Stimulated activated naive CD8-positive, alpha-beta T cell treated with anti-CD3 and anti-CD28 coated beads, Interleukin-15, Interleukin-2, amounts not matched to agents 100 ng/mL and 50 ng/mL, for 24 hours (primary cell): ENCODE data around the gene DLG2.
"Not testable (repeated sequence)": the region's sequence is repeated elsewhere in the genome, so short reads cannot be mapped to it uniquely, and the experiment has no call there.

Source experiments
- H3K27ac Mint-ChIP-seq: one replicate; pipeline ENCODE4 v1.8.0; 2021; ENCODE audit warnings: mild to moderate bottlenecking, mixed read lengths
- H3K27me3 Mint-ChIP-seq: one replicate; pipeline ENCODE4 v1.8.0; 2021; ENCODE audit warnings: mixed read lengths
- H3K36me3 Mint-ChIP-seq: one replicate; pipeline ENCODE4 v1.8.0; 2021; ENCODE audit warnings: low read depth, mixed read lengths
- H3K4me1 Mint-ChIP-seq: one replicate; pipeline ENCODE4 v1.8.0; 2021; ENCODE audit warnings: low read depth, mixed read lengths
- H3K4me3 Mint-ChIP-seq: one replicate; pipeline ENCODE4 v1.8.0; 2021; ENCODE audit warnings: mild to moderate bottlenecking, mixed read lengths
- H3K9me3 Mint-ChIP-seq: one replicate; pipeline ENCODE4 v1.8.0; 2021; ENCODE audit warnings: mixed read lengths

Gene DLG2

DNA sequence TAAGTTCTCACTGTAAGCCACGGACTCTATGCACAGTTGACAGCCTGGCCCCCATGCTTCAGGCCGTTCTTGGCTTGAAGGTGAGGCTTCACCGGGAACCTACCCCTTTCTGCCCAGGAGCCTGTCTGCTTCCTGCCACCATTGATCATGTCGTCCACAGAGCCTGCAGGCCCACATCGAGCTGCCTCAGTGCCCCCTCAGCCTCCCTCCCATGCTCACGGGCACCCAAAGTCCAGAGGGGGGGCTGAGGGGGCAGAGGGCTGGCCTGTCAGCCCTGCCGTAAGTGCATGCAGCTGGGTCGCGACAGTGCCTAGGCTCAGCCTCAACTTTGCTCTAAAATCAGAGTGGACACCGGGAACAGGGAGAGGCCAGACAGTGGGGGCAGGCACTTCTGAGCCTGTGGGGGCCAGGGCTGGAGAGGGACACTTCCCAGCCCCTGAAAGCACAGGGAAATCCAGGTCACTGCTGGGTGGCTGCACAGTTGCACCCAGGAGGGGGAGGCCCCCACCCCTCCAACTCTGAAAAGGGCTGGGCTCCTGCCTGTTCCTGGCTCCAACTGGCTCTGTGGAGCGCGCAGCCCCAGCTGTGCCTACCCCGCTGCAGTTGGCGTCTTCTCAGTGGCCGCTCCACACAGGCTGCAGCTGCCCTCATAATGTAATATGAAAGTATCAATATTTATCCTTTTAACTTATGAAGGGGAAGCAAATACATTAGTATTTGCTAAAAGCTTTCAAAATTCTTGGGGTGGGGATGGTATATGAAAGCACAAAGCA lies 598.6 kb downstream of the DLG2 start:
- H3K27me3 Mint-ChIP-seq: no peaks in the 10 kb centered on the region
- no peak overlapping the region for H3K4me3 Mint-ChIP-seq
- H3K27ac Mint-ChIP-seq: no peak overlapping the region
- H3K4me1 Mint-ChIP-seq: no peaks in the 10 kb centered on the region
- peaks cover 6% of the 10 kb centered on the region for H3K9me3 Mint-ChIP-seq
- no peaks in the 10 kb centered on the region for H3K36me3 Mint-ChIP-seq

DNA sequence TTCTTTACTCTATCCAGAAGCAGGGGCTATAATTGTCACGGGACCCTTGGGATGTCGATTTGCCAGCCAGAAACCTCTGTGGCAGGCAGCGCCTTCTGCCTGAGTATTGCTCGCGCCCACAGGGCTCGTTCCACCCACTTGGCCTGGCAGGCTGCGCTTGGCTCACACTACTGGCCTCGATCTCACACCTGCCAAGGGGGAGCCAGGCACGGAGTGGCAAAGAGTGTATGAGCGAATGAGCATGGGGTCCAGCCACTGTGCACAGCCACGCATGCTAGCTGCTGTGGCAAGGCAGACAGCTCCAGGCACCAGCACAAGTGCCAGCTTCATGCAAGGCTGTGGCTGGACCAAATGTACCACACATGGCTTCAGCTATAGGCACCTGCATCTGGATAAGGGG lies 599.8 kb downstream of the DLG2 start:
- Mint-ChIP-seq H3K36me3 (no peaks in the 10 kb centered on the region), H3K27me3 (no peaks in the 10 kb centered on the region), H3K9me3 (peaks cover 6% of the 10 kb centered on the region), H3K4me3 (no peak overlapping the region), H3K27ac (no peak overlapping the region), H3K4me1 (no peaks in the 10 kb centered on the region)

DNA sequence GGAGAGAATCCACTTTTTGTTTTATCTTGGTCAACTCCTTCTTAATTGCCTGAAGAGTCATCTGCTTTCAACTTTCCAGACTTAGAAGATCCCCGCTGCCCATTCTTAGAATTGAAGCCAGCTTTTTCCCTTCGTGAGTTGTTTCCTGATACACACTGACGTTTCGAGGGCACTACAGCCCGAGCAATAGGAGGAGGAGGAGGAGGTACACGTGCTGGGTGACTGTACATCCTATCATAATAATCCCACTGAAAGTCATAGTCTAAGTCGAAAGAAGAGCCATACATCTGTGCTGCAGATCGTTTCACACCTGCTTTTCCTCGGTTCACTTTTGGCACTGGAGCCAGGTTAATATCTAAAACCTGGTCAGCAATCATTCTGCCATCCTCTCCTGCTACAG lies 606.1 kb downstream of the DLG2 start:
- no peak overlapping the region for H3K27ac Mint-ChIP-seq
- H3K9me3 Mint-ChIP-seq: peaks cover 16% of the 10 kb centered on the region
- H3K4me3 Mint-ChIP-seq: no peak overlapping the region
- no peaks in the 10 kb centered on the region for H3K27me3 Mint-ChIP-seq
- H3K4me1 Mint-ChIP-seq: no peaks in the 10 kb centered on the region
- H3K36me3 Mint-ChIP-seq: no peaks in the 10 kb centered on the region

DNA sequence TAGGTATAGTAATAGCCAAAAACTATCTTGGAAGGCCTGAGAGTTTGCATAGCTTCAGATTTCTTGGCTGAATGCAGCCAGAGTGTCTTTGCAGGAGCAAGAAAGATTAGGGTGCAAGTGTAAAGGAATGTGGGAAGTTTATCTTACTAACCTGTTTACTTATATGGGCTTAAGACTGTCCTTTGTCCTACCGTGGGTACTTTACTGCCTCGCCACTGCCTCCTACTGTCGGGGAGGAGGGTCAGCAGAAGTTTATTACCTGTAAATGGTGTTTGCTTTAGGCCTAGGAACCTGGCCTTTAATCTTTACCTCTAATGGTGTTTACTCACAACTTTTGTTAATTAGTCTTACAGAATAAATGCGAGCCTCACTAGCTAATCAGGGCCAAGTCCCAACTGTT lies 633.8 kb downstream of the DLG2 start:
- no peak overlapping the region for H3K4me3 Mint-ChIP-seq
- H3K27ac Mint-ChIP-seq: no peak overlapping the region
- no peaks in the 10 kb centered on the region for H3K36me3 Mint-ChIP-seq
- no peaks in the 10 kb centered on the region for H3K4me1 Mint-ChIP-seq
- peaks cover 35% of the 10 kb centered on the region for H3K9me3 Mint-ChIP-seq
- H3K27me3 Mint-ChIP-seq: no peaks in the 10 kb centered on the region

DNA sequence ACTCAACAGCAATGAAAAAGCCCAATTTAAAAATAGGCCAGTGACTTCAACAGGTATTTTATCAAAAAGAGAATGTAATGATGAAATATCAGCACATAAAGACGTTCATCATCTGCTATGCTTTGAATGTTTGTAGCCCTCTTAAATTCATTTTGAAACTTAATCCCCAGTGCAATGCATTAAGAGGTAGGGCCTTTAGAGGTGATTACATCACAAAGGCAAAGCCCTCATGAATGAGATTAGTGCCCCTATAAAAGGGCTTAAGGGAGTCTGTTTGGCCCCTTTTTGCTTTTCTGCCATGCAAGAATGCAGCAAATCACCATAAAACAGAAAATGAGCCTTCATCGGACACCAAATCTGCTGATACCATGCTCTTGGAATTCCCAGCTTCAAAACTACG lies 637.0 kb downstream of the DLG2 start:
- Mint-ChIP-seq H3K27ac (no peak overlapping the region), H3K4me3 (no peak overlapping the region), H3K9me3 (peaks cover 24% of the 10 kb centered on the region), H3K27me3 (no peaks in the 10 kb centered on the region), H3K4me1 (no peaks in the 10 kb centered on the region), H3K36me3 (no peaks in the 10 kb centered on the region)

DNA sequence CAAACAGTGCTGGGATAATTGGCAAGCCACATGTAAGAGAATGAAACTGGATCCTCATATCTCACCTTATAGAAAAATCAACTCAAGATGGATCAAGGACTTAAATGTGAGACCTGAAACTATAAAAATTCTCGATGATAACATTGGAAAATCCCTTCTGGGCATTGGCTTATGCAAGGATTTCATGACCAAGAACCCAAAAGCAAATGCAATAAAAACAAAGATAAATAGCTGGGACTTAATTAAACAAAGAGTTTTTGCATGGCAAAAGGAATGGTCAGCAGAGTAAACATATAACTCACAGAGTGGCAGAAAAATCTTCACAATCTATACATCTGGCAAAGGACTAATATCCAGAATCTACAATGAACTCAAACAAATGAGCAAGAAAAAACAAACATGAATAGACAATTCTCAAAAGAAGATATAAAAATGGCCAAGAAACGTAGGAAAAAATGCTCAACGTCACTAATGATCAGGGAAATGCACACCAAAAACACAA lies 639.4 kb downstream of the DLG2 start:
- H3K27me3 Mint-ChIP-seq, H3K36me3 Mint-ChIP-seq, H3K27ac Mint-ChIP-seq, H3K4me1 Mint-ChIP-seq, H3K4me3 Mint-ChIP-seq: not testable (repeated sequence)
- H3K9me3 Mint-ChIP-seq: peaks cover 34% of the 10 kb centered on the region

DNA sequence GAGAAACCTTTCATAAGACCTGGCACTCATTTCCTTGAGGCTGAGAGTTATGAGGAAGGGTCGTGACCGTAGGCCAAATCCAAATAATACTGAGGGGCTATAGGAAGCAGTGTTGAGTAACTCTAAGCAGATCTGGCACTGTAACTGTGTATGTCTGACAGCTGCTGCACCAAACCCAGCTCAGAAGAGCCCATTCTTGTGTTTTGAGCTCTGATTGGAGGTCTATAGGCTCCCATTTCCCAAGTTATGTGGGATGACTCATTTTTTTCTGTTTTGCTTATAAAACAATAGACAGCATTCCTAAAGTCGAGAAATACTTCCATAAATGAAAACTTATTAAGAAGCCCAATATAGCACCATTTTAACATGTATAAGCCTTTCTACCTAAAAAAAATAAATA lies 645.8 kb downstream of the DLG2 start:
- H3K4me3 Mint-ChIP-seq: no peak overlapping the region
- H3K36me3 Mint-ChIP-seq: no peaks in the 10 kb centered on the region
- peaks cover 38% of the 10 kb centered on the region for H3K9me3 Mint-ChIP-seq
- H3K27me3 Mint-ChIP-seq: no peaks in the 10 kb centered on the region
- no peak overlapping the region for H3K27ac Mint-ChIP-seq
- H3K4me1 Mint-ChIP-seq: no peaks in the 10 kb centered on the region

DNA sequence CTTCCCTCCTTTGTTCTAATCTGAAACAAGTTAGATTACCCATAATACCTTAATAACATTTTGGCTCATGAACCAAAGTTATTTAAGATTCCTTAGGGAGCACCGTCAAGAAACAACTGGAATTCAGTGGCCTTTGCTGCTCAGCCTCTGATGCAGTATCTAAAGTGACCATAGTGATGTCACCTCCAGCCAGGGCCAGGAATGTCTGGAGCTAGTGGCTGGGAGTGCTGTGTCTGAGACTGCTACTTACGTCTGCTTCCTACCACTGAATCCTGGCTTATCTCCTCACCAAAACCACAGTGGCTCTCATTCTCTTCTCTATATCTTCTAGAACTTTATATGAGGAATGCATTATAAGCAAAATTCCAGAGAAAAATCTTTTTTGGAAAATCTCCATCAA lies 658.0 kb downstream of the DLG2 start:
- Mint-ChIP-seq H3K4me3 (no peak overlapping the region), H3K27me3 (no peaks in the 10 kb centered on the region), H3K9me3 (peaks cover 23% of the 10 kb centered on the region), H3K36me3 (no peaks in the 10 kb centered on the region), H3K4me1 (no peaks in the 10 kb centered on the region), H3K27ac (no peak overlapping the region)

DNA sequence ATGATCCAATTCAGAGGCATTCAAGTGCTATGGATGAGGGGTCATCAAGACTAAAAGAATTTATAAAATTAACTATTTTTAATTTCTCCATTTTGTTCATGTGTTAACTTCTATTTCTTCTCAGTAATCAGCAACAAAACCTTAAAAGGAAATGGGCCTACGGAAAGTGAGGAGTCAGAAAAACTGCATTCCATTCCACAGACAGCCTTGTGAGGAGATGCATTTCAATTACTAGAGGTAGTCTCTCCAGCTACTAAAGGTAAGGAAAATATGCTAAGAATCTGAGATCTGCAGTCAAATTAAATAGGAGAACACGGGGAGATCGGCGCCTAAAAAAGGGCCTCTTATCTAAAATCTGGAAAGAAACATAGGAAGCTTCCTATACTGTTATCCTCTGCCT lies 661.7 kb downstream of the DLG2 start:
- no peaks in the 10 kb centered on the region for H3K27me3 Mint-ChIP-seq
- H3K4me3 Mint-ChIP-seq: no peak overlapping the region
- peaks cover 20% of the 10 kb centered on the region for H3K9me3 Mint-ChIP-seq
- H3K36me3 Mint-ChIP-seq: no peaks in the 10 kb centered on the region
- H3K27ac Mint-ChIP-seq: no peak overlapping the region
- no peaks in the 10 kb centered on the region for H3K4me1 Mint-ChIP-seq

DNA sequence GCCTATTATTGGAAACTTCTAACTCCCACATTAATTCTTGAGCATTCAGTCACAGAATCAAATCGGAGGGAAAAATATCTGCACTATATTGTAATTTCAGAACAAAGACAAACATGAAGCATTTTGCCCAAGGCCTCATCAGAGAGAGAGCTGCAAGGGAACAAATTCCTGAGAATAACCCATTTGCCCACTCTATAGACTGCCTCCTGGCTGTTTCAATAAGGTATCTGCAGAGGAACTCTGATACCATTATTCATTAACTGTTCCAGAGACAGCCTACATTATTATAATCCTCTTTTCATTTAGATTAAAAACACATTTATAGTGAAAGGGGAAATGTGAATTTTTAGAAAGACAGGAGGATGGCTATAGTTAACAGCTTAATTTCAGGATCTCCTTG lies 663.9 kb downstream of the DLG2 start:
- H3K4me3 Mint-ChIP-seq: no peak overlapping the region
- H3K27me3 Mint-ChIP-seq: no peaks in the 10 kb centered on the region
- H3K9me3 Mint-ChIP-seq: peaks cover 12% of the 10 kb centered on the region
- H3K4me1 Mint-ChIP-seq: no peaks in the 10 kb centered on the region
- no peak overlapping the region for H3K27ac Mint-ChIP-seq
- H3K36me3 Mint-ChIP-seq: no peaks in the 10 kb centered on the region

DNA sequence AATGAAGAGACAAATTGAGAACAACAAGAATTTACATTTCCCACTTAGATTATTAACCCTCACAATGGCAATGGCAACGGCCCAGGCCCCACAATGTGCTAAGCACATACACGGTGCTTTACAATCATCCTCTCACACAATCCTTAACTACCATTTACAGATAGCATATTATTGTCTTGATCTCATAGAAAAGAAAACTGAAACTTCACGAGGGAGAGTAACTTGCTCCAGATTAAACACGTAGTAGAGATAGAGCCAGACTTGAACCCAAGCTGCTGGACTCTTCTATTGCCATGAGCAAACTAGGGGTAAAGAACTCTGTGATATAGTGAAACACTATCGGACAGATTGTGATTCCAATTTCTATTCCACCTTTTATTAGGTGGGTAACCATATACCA lies 665.1 kb downstream of the DLG2 start:
- H3K36me3 Mint-ChIP-seq: no peaks in the 10 kb centered on the region
- H3K4me3 Mint-ChIP-seq: no peak overlapping the region
- H3K9me3 Mint-ChIP-seq: peaks cover 13% of the 10 kb centered on the region

DNA sequence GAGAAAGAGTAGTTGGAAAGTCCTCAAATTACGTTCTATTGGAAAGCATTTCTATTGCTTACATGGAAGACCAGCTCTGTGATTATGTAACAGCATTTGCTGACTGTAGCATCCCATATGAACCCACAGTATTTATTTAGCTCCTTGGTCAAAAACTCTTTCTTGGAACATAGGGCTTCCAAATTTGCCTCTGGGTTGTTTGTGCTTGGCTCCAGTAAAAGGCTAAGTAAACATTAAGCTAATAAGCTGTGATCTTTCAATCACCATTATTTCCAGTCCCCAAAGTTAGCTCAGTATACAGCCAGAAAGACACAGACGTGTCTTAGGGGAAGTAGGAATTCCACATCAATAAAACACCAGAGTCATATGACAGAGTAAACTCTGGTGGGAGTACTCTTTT lies 668.8 kb downstream of the DLG2 start:
- H3K9me3 Mint-ChIP-seq: peaks cover 18% of the 10 kb centered on the region
- H3K4me3 Mint-ChIP-seq: no peak overlapping the region
- H3K27me3 Mint-ChIP-seq: no peaks in the 10 kb centered on the region
- H3K27ac Mint-ChIP-seq: no peak overlapping the region
- no peaks in the 10 kb centered on the region for H3K36me3 Mint-ChIP-seq
- H3K4me1 Mint-ChIP-seq: no peaks in the 10 kb centered on the region

More for the DNA sequence above, 665.1 kb downstream of the DLG2 start:
- Mint-ChIP-seq H3K4me1 (no peaks in the 10 kb centered on the region), H3K27ac (no peak overlapping the region), H3K27me3 (no peaks in the 10 kb centered on the region)

DNA sequence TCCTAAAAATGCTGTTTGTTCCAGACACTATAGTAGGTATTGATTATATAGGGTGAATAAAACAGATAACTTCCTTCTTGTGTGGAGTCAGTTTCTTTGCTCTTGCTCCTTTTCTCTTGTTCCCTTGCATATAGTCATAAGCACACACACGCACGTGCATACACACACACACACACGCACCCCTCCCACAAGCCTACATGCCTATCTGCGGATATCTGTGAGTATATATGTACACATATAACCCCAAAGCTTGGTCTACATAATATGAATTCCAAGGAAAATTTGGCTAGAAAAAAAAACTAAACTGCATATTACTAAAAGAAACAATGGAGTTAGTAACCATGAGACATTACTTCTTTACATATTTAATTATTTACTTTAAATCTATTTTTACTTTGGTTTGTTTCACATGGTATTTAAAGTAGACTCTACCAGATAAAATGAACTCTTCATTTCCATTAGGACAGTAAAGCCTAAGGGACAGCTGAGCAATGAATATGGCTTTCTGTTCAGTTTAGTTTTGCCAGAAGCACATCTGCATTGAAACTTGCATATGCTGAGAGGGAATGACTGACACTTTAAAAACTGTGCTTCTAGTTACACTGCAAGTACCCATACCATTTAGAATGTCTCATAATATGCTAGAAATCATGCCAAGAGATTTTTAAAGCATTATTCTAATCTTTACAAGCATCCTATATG lies 676.4 kb downstream of the DLG2 start:
- H3K4me3 Mint-ChIP-seq: no peak overlapping the region
- H3K9me3 Mint-ChIP-seq: peaks cover 8% of the 10 kb centered on the region
- H3K27ac Mint-ChIP-seq: no peak overlapping the region
- no peaks in the 10 kb centered on the region for H3K4me1 Mint-ChIP-seq
- H3K36me3 Mint-ChIP-seq: no peaks in the 10 kb centered on the region
- no peaks in the 10 kb centered on the region for H3K27me3 Mint-ChIP-seq

DNA sequence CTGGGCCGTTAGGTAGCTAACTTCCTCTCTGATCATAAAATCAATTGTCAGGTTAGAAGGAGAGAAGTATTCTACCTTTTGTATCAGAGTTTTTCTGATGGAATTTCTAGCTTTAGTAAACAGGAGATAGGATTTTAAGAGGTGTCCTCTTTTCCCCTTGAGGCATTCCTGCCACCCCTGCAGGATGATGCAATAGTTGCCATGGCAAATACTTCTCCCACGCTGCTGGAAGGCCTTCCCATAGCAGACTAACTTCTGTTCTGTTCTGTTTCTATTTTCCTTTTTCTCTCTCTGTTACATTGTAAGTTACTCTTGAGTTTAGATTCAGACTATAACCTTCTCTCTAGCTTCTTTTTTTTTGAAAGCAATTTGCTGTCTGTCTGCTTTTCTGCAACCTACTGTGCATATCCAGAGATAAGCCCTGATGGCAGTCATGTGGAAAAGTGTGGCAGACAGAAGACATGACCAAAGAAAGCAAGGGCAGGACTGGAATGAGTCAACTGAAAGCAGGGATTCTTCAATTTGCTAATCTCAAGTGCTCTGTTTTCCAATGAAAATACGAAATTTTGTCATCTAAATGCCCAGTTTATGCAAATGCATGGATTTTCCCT lies 679.1 kb downstream of the DLG2 start:
- Mint-ChIP-seq H3K27ac (no peak overlapping the region), H3K27me3 (no peaks in the 10 kb centered on the region), H3K4me1 (no peaks in the 10 kb centered on the region), H3K9me3 (peaks cover 4% of the 10 kb centered on the region), H3K36me3 (no peaks in the 10 kb centered on the region), H3K4me3 (no peak overlapping the region)

DNA sequence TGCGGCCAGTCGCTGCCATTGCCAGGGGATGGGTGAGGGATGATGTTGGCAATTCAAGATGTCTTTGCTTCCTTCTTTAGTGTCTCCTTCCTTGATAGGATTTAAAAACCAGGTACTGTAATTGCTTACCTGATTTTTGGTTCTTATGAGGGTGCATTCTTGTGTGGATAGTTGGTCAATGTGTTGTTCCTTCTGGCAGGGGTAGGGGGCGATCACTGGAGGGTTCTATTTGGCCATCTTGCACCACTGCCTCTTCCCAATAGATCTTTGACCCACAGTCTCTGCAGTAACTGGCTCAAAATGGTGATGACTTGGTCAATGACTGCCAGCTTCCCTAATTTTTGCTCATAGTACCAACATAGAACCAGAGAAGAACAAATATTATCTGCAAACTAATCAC lies 680.1 kb downstream of the DLG2 start:
- Mint-ChIP-seq H3K36me3 (no peaks in the 10 kb centered on the region), H3K27ac (no peak overlapping the region), H3K9me3 (peaks cover 14% of the 10 kb centered on the region), H3K27me3 (no peaks in the 10 kb centered on the region), H3K4me3 (no peak overlapping the region), H3K4me1 (no peaks in the 10 kb centered on the region)
